Smooth muscle cell (in vitro differentiated cells): ENCODE data around the gene TC2N. TPM values are rescaled to one million over a fixed set of nuclear protein-coding genes. Genes with fewer than 3 reads are reported as not detected.

Source experiments
- DNase-seq: peaks from one replicate; lab custom pipeline; 2025; ENCODE audit not compliant: unreplicated experiment; lab: John Stamatoyannopoulos, UW
- H2AFZ ChIP-seq: fragments of 200-600 bp; sonication (generic); 2 replicates; pipeline ENCODE4 v1.6.0; 2016; ENCODE audit warnings: antibody characterized with exemption, low read depth, mild to moderate bottlenecking
- H3F3A ChIP-seq: fragments of 200-600 bp; sonication (generic); 2 replicates; pipeline ENCODE4 v1.6.0; 2017; ENCODE audit warnings: antibody characterized with exemption, low read depth
- H3K27ac ChIP-seq: fragments of 200-600 bp; sonication (generic); 2 replicates; pipeline ENCODE4 v1.5.1; 2016; ENCODE audit warnings: low read depth, mild to moderate bottlenecking
- H3K27me3 ChIP-seq: fragments of 200-600 bp; sonication (generic); 2 replicates; pipeline ENCODE4 v1.6.1; 2016; ENCODE audit warnings: low read depth, mild to moderate bottlenecking
- H3K36me3 ChIP-seq: fragments of 200-600 bp; sonication (generic); 2 replicates; pipeline ENCODE4 v1.5.1; 2016; ENCODE audit warnings: low read depth
- H3K4me1 ChIP-seq: fragments of 200-600 bp; sonication (generic); 2 replicates; pipeline ENCODE4 v1.5.1; 2016; ENCODE audit warnings: low read depth
- H3K4me2 ChIP-seq: fragments of 200-600 bp; sonication (generic); 2 replicates; pipeline ENCODE4 v1.6.0; 2016; ENCODE audit warnings: mild to moderate bottlenecking
- H3K4me3 ChIP-seq: fragments of 200-600 bp; sonication (generic); 2 replicates; pipeline ENCODE4 v1.5.1; 2016; ENCODE audit warnings: mild to moderate bottlenecking
- H3K79me2 ChIP-seq: fragments of 200-600 bp; sonication (generic); 2 replicates; pipeline ENCODE4 v1.6.0; 2016; ENCODE audit warnings: low read depth, mild to moderate bottlenecking
- H3K9ac ChIP-seq: fragments of 200-600 bp; sonication (generic); 2 replicates; pipeline ENCODE4 v1.6.0; 2016; ENCODE audit warnings: low read depth
- H3K9me3 ChIP-seq: fragments of 200-600 bp; sonication (generic); replicated peaks from 2 replicates; pipeline ENCODE4 v1.5.1; 2016; ENCODE audit warnings: low read depth
- H4K20me1 ChIP-seq: fragments of 200-600 bp; sonication (generic); 2 replicates; pipeline ENCODE4 v1.6.0; 2016; ENCODE audit warnings: low read depth
- WGBS: methylation state at CpG from one replicate; pipeline ENCODE4 v1.1.7; 2016; ENCODE audit warnings: low lambda C conversion rate; 5-methylcytosine and 5-hydroxymethylcytosine counted together
- polyA plus RNA-seq: library from polyadenylated mRNA; unstranded; fragments of >200 nt; fragmentation: Nextera tagmentation; extraction: Ambion mirVana; gene quantifications from 2 replicates; pipeline ENCODE4 v1.2.1, GENCODE V29; 2016
- total RNA-seq: library from RNA; depleted of rRNA; stranded (reverse); fragments of >200 nt; gene quantifications from 2 replicates; pipeline ENCODE4 v1.2.3, GENCODE V29; 2014
- TF ChIP-seq, protein P1 (sequence below): fragments of 200-600 bp; sonication (generic); IDR thresholded peaks from 2 replicates; pipeline ENCODE4 v1.5.1; 2017; ENCODE audit warnings: borderline replicate concordance, mild to moderate bottlenecking, antibody characterized with exemption; ENCODE audit not compliant: insufficient read depth, poor library complexity, severe bottlenecking

TC2N gene
- total and polyA plus RNA-seq, 2 experiments from 2014 or later = 0.33 to 10.3 TPM

DNA sequence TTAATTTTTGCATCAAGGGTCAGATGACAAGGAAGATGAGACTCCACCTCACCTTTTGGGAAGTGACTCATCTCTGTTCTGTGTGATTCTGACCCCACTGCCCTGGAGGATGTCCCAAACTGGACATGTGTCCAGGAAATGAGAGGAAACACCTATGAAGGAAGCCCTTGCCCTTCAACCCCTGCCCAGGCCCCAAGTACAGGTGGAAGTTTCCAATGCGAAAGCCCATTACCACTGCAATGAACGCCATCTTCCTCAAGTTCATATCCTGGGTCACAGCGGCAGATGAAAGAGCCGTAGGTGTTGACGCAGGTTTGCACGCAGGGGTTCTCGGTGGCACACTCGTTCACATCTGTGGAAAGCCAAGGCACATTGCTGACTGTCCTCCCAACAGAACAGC, 19.6 kb upstream of the TC2N start:
- no peak overlapping the region for H3K4me2 ChIP-seq
- H3K27ac ChIP-seq = no peak overlapping the region
- no peaks in the 10 kb centered on the region for H3K79me2 ChIP-seq
- TF ChIP-seq, protein P1, sequence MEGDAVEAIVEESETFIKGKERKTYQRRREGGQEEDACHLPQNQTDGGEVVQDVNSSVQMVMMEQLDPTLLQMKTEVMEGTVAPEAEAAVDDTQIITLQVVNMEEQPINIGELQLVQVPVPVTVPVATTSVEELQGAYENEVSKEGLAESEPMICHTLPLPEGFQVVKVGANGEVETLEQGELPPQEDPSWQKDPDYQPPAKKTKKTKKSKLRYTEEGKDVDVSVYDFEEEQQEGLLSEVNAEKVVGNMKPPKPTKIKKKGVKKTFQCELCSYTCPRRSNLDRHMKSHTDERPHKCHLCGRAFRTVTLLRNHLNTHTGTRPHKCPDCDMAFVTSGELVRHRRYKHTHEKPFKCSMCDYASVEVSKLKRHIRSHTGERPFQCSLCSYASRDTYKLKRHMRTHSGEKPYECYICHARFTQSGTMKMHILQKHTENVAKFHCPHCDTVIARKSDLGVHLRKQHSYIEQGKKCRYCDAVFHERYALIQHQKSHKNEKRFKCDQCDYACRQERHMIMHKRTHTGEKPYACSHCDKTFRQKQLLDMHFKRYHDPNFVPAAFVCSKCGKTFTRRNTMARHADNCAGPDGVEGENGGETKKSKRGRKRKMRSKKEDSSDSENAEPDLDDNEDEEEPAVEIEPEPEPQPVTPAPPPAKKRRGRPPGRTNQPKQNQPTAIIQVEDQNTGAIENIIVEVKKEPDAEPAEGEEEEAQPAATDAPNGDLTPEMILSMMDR = no peak
- H3F3A ChIP-seq = no peaks in the 10 kb centered on the region
- no peak overlapping the region for H2AFZ ChIP-seq
- no peaks in the 10 kb centered on the region for H3K27me3 ChIP-seq
- H3K4me3 ChIP-seq = no peak overlapping the region
- peaks cover 8% of the 10 kb centered on the region for H3K4me1 ChIP-seq
- WGBS = 96% methylated on average over 8 of the region's 8 CpGs
- DNase-seq = no peak
- no peaks in the 10 kb centered on the region for H3K36me3 ChIP-seq
- H4K20me1 ChIP-seq = no peaks in the 10 kb centered on the region
- no peak overlapping the region for H3K9ac ChIP-seq
- no peaks in the 10 kb centered on the region for H3K9me3 ChIP-seq

GRCh38 chr14:91885839-91886238, 18.5 kb upstream of the TC2N start:
- Histone ChIP-seq H2AFZ (no peak overlapping the region), H3K79me2 (no peaks in the 10 kb centered on the region), H3K4me1 (peaks cover 8% of the 10 kb centered on the region), H3K27me3 (no peaks in the 10 kb centered on the region), H3F3A (no peaks in the 10 kb centered on the region), H3K4me3 (no peak overlapping the region), H3K36me3 (no peaks in the 10 kb centered on the region), H3K9ac (no peak overlapping the region), H3K9me3 (no peaks in the 10 kb centered on the region), H3K27ac (no peak overlapping the region), H4K20me1 (no peaks in the 10 kb centered on the region), H3K4me2 (no peak overlapping the region)
- 57% methylated on average over 4 of the region's 4 CpGs for WGBS
- DNase-seq = no peak
- TF ChIP-seq, protein P1 = no peak

DNA sequence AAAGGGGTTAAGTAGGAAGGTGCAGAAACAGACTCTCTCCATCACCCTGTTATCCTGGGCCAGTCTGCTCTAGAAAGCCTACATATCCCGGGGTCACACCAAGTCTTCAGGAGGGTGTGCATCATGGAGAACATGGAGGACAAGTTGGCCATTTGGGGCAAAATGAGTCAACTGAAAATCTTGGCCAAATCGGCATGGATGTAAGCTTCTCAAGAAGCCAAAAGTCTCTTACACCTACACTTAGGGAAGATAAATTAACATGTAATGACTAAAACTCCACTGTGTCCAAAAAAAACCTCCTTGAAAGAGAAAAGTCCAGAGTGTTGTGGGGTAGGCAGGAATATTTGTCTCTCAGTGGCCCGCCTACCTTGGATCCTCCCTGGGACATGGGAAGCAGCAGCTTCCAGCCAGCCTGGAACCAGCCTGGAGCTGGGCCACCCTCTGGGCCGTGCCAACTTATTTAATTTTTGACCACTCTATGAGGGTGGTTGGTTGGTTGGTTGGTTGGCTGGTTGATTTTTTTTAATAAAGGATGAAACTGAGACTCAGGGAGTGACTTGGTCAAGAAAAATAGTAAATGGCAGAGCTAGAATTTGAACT, 17.9 kb upstream of the TC2N start:
- TF ChIP-seq, protein P1 = no peak
- no peaks in the 10 kb centered on the region for H3K27me3 ChIP-seq
- no peak overlapping the region for H3K4me3 ChIP-seq
- no peak for DNase-seq
- H3K9me3 ChIP-seq = no peaks in the 10 kb centered on the region
- 91% methylated on average over 4 of the region's 4 CpGs for WGBS
- no peak overlapping the region for H2AFZ ChIP-seq
- H3K4me1 ChIP-seq = peaks cover 8% of the 10 kb centered on the region
- no peak overlapping the region for H3K9ac ChIP-seq
- H3F3A ChIP-seq = no peaks in the 10 kb centered on the region
- no peaks in the 10 kb centered on the region for H4K20me1 ChIP-seq
- H3K27ac ChIP-seq = no peak overlapping the region
- no peaks in the 10 kb centered on the region for H3K36me3 ChIP-seq
- H3K79me2 ChIP-seq = no peaks in the 10 kb centered on the region
- no peak overlapping the region for H3K4me2 ChIP-seq

GRCh38 chr14:91884664-91885063, 17.3 kb upstream of the TC2N start:
- H3K27ac ChIP-seq = no peak overlapping the region
- H2AFZ ChIP-seq = no peak overlapping the region
- no peaks in the 10 kb centered on the region for H3K36me3 ChIP-seq
- no peak overlapping the region for H3K9ac ChIP-seq
- H3K4me3 ChIP-seq = no peak overlapping the region
- WGBS = 76% methylated on average over 6 of the region's 6 CpGs
- no peaks in the 10 kb centered on the region for H3K9me3 ChIP-seq
- H3K79me2 ChIP-seq = no peaks in the 10 kb centered on the region
- peaks cover 8% of the 10 kb centered on the region for H3K4me1 ChIP-seq
- H4K20me1 ChIP-seq = no peaks in the 10 kb centered on the region
- H3F3A ChIP-seq = no peaks in the 10 kb centered on the region
- H3K4me2 ChIP-seq = no peak overlapping the region
- DNase-seq = no peak
- H3K27me3 ChIP-seq = no peaks in the 10 kb centered on the region
- TF ChIP-seq, protein P1 = no peak
